Activated naive CD8-positive, alpha-beta T cell treated with anti-CD3 and anti-CD28 coated beads, Interleukin-2, amount 10 ng/mL, durations not matched to agents 7 days and 5 days (primary cell): ENCODE data around the gene GID8. TPM values are rescaled to one million over a fixed set of nuclear protein-coding genes. Genes with fewer than 3 reads are reported as not detected.
"Not testable (repeated sequence)": the region's sequence is repeated elsewhere in the genome, so short reads cannot be mapped to it uniquely, and the experiment has no call there.

Experiments used
- ATAC-seq: fragments of 150-1000 bp; cut with Tn5 transposase; one replicate; pipeline ENCODE4 v1.10.0; 2021; ENCODE audit warnings: low read depth, moderate library complexity
- POLR2A ChIA-PET: fragments of 350-600 bp; sonication (Branson Sonifier 250); formaldehyde crosslinking; loops from one replicate; lab custom pipeline; 2021; ENCODE audit warnings: antibody characterized with exemption; lab: Charles Lee
- DNase-seq: peaks from one replicate; pipeline ENCODE4 v3.0.0; 2021
- H3K27ac Mint-ChIP-seq: one replicate; pipeline ENCODE4 v1.8.0; 2022; ENCODE audit warnings: mild to moderate bottlenecking, mixed read lengths
- H3K27me3 Mint-ChIP-seq: one replicate; pipeline ENCODE4 v1.8.0; 2022; ENCODE audit warnings: mild to moderate bottlenecking, moderate library complexity, mixed read lengths
- H3K36me3 Mint-ChIP-seq: one replicate; pipeline ENCODE4 v1.8.0; 2021; ENCODE audit warnings: mild to moderate bottlenecking, mixed read lengths
- H3K4me1 Mint-ChIP-seq: one replicate; pipeline ENCODE4 v1.8.0; 2021; ENCODE audit warnings: mixed read lengths
- H3K4me3 Mint-ChIP-seq: one replicate; pipeline ENCODE4 v1.8.0; 2022; ENCODE audit warnings: mild to moderate bottlenecking, moderate library complexity, mixed read lengths
- H3K9me3 Mint-ChIP-seq: one replicate; pipeline ENCODE4 v1.8.0; 2021; ENCODE audit warnings: mixed read lengths
- total RNA-seq, 2 experiments: library from RNA; stranded (reverse); gene quantifications; one replicate each; pipeline ENCODE4 v1.2.3, GENCODE V29; 2021

GID8 gene
- total RNA-seq, 2 experiments from 2014 or later = 42.1 to 43.0 TPM

- DNase-seq (peak; percentile 58), ATAC-seq (peak; percentile 52)
- H3K9me3 Mint-ChIP-seq = no peaks in the 10 kb centered on the region
- H3K4me1 Mint-ChIP-seq = peaks cover 74% of the 10 kb centered on the region
- H3K4me3 Mint-ChIP-seq = peak overlapping the region; percentile 83
- no peaks in the 10 kb centered on the region for H3K27me3 Mint-ChIP-seq
- peaks cover 11% of the 10 kb centered on the region for H3K36me3 Mint-ChIP-seq
- POLR2A ChIA-PET = interaction anchor here (1.1 to 10.0 kb wide), 9 partner anchors 8 to 59 kb away, joined by 3 to 85 read pairs (median 9); partner anchors contain the start of genes DIDO1, GID8 and SLC17A9
- H3K27ac Mint-ChIP-seq = peak overlapping the region; percentile 86
Measured at GRCh38 chr20:62918831-62919230, 19.1 kb upstream of the GID8 start.

DNA sequence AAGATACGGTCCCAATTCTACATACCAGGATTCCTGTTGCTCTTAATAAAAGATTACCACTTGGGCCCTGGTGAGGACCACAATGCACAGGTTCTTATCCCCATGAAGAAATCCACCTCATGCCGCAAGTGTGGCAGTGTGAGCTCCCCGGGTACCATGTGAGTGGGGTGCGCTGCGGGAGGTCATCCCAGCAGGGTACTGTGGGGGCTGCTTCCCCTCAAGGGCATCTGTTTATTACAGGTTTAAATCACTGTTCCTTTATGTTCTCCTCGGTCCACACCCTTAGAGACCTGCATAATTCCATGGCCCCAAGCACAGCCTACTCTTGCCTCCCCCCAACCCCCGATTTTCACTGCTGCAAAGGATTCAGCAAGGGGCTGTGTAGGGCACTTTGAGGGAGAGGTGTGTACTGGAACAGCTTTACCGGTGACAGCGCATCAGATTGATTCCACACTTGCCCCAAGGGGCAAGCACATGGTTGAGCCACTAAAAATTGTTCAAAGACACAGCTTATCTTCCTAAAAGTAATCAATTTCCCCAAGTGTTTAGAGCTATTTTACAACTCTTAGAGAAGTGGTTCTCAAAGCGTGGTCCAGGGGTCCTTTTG lies 17.8 kb upstream of the GID8 start:
- no peak for ATAC-seq
- H3K36me3 Mint-ChIP-seq = peaks cover 12% of the 10 kb centered on the region
- peaks cover 77% of the 10 kb centered on the region for H3K4me1 Mint-ChIP-seq
- peak overlapping the region; percentile 86 for H3K27ac Mint-ChIP-seq
- peak overlapping the region; percentile 83 for H3K4me3 Mint-ChIP-seq
- POLR2A ChIA-PET = interaction anchor here (1.3 to 10.0 kb wide), 6 partner anchors 6 to 33 kb away, joined by 3 to 85 read pairs (median 20); partner anchors contain the start of genes DIDO1, GID8 and SLC17A9
- no peaks in the 10 kb centered on the region for H3K9me3 Mint-ChIP-seq
- DNase-seq = peak; percentile 15
- H3K27me3 Mint-ChIP-seq = no peaks in the 10 kb centered on the region

- ATAC-seq = peak; percentile 46
- H3K4me1 Mint-ChIP-seq = peaks cover 70% of the 10 kb centered on the region
- DNase-seq = peak; percentile 57
- POLR2A ChIA-PET = interaction anchor here (0.7 to 10.0 kb wide), 6 partner anchors 9 to 104 kb away, joined by 3 to 85 read pairs (median 4); partner anchors contain the start of genes GID8 and SLC17A9
- H3K36me3 Mint-ChIP-seq = peaks cover 12% of the 10 kb centered on the region
- H3K27ac Mint-ChIP-seq = peak overlapping the region; percentile 86
- H3K4me3 Mint-ChIP-seq = peak overlapping the region; percentile 77
- H3K27me3 Mint-ChIP-seq = no peaks in the 10 kb centered on the region
- no peaks in the 10 kb centered on the region for H3K9me3 Mint-ChIP-seq
Measured at GRCh38 chr20:62921119-62921687, 16.7 kb upstream of the GID8 start.

GRCh38 chr20:62922451-62922921 lies 15.5 kb upstream of the GID8 start:
- H3K4me3 Mint-ChIP-seq = peak overlapping the region; percentile 89
- H3K36me3 Mint-ChIP-seq = peaks cover 8% of the 10 kb centered on the region
- POLR2A ChIA-PET = interaction anchor here (1.6 to 10.0 kb wide), 3 partner anchors 14 to 32 kb away, joined by 4 to 85 read pairs (median 5); partner anchors contain the start of gene GID8
- DNase-seq (peak; percentile 51), ATAC-seq (peak; percentile 11)
- peak overlapping the region; percentile 96 for H3K27ac Mint-ChIP-seq
- H3K27me3 Mint-ChIP-seq = no peaks in the 10 kb centered on the region
- H3K9me3 Mint-ChIP-seq = no peaks in the 10 kb centered on the region
- H3K4me1 Mint-ChIP-seq = peaks cover 66% of the 10 kb centered on the region

GRCh38 chr20:62923059-62923668 lies 14.8 kb upstream of the GID8 start:
- POLR2A ChIA-PET = interaction anchor here (1.6 kb wide), 1 partner anchor 31 kb away, joined by 4 read pairs; no protein-coding TSS in a partner anchor

GRCh38 chr20:62923669-62924441 lies 14.1 kb upstream of the GID8 start:
- Mint-ChIP-seq H3K4me3 (peak overlapping the region; percentile 92), H3K36me3 (peaks cover 8% of the 10 kb centered on the region), H3K9me3 (no peaks in the 10 kb centered on the region), H3K27ac (peak overlapping the region; percentile 94), H3K27me3 (no peaks in the 10 kb centered on the region), H3K4me1 (peaks cover 60% of the 10 kb centered on the region)
- ATAC-seq = no peak
- DNase-seq = peak; percentile 5
- POLR2A ChIA-PET = interaction anchor here (1.6 to 5.0 kb wide), 3 partner anchors 8 to 30 kb away, joined by 4 to 55 read pairs (median 25); no protein-coding TSS in a partner anchor

More at GRCh38 chr20:62923059-62923668, 14.8 kb upstream of the GID8 start:
- H3K4me3 Mint-ChIP-seq = peak overlapping the region; percentile 92
- ATAC-seq, H3K27me3 Mint-ChIP-seq, H3K9me3 Mint-ChIP-seq, H3K36me3 Mint-ChIP-seq: not testable (repeated sequence)
- H3K27ac Mint-ChIP-seq = peak overlapping the region; percentile 96
- peaks cover 66% of the 10 kb centered on the region for H3K4me1 Mint-ChIP-seq
- DNase-seq = peak; percentile 20

DNA sequence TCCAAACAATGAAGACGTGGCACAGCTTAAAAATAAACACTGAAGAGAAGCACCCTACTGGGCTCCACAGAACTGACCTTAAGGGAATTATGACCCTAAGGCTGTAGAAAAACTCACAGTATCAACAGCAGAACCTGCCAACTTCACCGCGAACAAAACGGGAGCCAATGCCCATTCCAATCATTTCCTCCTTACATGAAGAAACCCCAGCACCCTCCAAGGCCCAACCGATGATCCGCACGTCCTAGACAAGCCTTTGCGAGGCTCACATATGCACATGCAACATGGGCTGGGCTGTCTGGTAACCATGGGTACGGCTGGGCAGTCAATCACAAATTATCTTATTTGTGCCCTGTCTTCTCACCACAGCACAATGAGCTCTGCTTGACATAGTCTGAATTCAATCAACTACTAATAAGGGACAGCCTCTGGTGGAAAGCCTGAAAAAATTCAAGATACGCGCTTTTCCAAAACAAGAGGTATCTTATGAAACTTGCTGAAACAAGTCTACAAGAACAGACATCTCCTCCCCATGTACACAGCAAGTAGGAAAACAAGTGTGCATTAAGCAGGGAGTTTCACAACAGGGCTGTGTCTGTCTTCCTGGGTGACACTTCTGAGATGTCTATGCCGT lies 13.4 kb upstream of the GID8 start:
- Mint-ChIP-seq H3K4me1 (peaks cover 54% of the 10 kb centered on the region), H3K27me3 (no peaks in the 10 kb centered on the region), H3K9me3 (no peaks in the 10 kb centered on the region), H3K4me3 (peak overlapping the region; percentile 92), H3K36me3 (peaks cover 8% of the 10 kb centered on the region), H3K27ac (peak overlapping the region; percentile 94)
- peak; percentile 32 for DNase-seq
- ATAC-seq = no peak
- POLR2A ChIA-PET = interaction anchor here (3.7 to 5.0 kb wide), 3 partner anchors 9 to 29 kb away, joined by 25 to 55 read pairs (median 47); partner anchors contain the start of gene GID8

DNA sequence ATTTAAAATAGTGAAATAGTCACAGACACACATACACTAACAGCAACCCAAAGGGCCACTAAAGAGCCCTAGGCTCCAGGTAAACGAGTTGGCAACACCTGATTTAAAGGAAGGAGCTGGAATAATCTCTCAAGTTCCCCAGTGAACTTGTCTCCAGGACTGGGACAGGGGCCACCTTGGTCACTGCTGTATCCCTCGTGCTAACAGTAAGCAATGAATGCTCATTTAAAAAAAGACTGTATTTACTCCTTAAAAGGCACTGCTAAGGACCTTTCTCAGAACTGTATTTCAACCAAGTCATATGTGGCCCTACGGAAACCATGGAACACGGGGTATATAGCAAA lies 12.9 kb upstream of the GID8 start:
- no peaks in the 10 kb centered on the region for H3K9me3 Mint-ChIP-seq
- H3K4me3 Mint-ChIP-seq = peak overlapping the region; percentile 92
- peaks cover 54% of the 10 kb centered on the region for H3K4me1 Mint-ChIP-seq
- DNase-seq (peak; percentile 25), ATAC-seq (no peak)
- H3K27me3 Mint-ChIP-seq = no peaks in the 10 kb centered on the region
- POLR2A ChIA-PET = interaction anchor here (2.0 to 5.0 kb wide), 5 partner anchors 9 to 29 kb away, joined by 15 to 55 read pairs (median 25); partner anchors contain the start of gene GID8
- H3K27ac Mint-ChIP-seq = peak overlapping the region; percentile 94
- peaks cover 8% of the 10 kb centered on the region for H3K36me3 Mint-ChIP-seq

DNA sequence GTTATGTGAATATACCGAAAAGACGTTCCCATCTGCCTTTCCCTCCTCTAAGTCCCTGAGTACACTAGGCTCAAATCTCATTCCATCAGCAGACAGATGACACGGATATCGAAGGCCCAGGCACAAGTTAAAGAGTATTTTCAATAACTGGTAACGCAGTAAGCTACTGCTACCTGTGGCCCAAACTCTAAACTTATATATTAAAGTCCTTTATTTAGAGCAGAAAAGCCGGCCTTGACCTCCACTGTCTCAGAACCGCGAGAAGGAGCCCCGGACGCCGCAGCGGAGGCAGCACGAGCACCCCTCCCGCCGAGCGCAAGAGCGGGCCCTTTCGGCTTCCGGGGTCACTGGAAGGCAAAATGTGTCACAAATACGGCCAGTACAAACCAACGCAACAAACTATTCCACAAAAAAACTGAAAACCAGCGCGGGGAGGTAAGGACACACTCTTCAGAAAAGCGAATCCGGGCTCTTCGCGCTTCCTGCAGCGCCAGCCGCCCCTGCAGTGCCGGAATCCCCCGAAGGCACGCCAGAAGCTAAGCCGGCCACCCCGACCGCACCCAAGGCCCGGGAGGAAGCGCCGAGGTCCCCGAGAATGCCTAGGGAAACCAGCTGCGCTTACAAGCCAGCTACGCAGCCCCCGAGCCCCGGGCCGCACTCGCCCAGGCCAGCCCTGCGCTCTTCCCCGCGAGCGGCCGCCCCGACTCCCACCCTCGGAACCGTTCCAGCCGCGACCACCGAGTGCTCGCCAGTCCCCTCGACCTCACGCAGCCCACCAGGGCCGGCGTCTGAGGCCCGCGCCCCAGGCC lies 12.3 kb upstream of the GID8 start:
- peak overlapping the region; percentile 92 for H3K4me3 Mint-ChIP-seq
- POLR2A ChIA-PET = interaction anchor here (1.0 to 5.0 kb wide), 6 partner anchors 10 to 64 kb away, joined by 4 to 55 read pairs (median 21); partner anchors contain the start of genes GID8 and TCFL5
- DNase-seq (peak; percentile 72), ATAC-seq (peak; percentile 9)
- peaks cover 8% of the 10 kb centered on the region for H3K36me3 Mint-ChIP-seq
- peak overlapping the region; percentile 94 for H3K27ac Mint-ChIP-seq
- H3K4me1 Mint-ChIP-seq = peaks cover 54% of the 10 kb centered on the region
- no peaks in the 10 kb centered on the region for H3K27me3 Mint-ChIP-seq
- H3K9me3 Mint-ChIP-seq = no peaks in the 10 kb centered on the region

GRCh38 chr20:62926229-62927127 lies 11.5 kb upstream of the GID8 start, which contains the start of gene DIDO1:
DIDO1 (minus strand) TSS chr20:62926505.
- H3K4me1 Mint-ChIP-seq = peaks cover 53% of the 10 kb centered on the region
- POLR2A ChIA-PET = interaction anchor here (1.0 to 5.0 kb wide), 9 partner anchors 9 to 65 kb away, joined by 4 to 55 read pairs (median 15); partner anchors contain the start of genes GID8 and TCFL5
- no peaks in the 10 kb centered on the region for H3K9me3 Mint-ChIP-seq
- H3K36me3 Mint-ChIP-seq = peaks cover 7% of the 10 kb centered on the region
- H3K27ac Mint-ChIP-seq = peak within 1 kb of the TSS; percentile 94
- H3K4me3 Mint-ChIP-seq = peak within 1 kb of the TSS; percentile 93
- ATAC-seq (peak; percentile 80), DNase-seq (peak; percentile 93)
- H3K27me3 Mint-ChIP-seq = no peaks in the 10 kb centered on the region
